COR-L47 (cell line): ENCODE data around the gene BMP6.

Source experiments
- DNase-seq: peaks from one replicate; lab custom pipeline; 2025; lab: John Stamatoyannopoulos, UW

BMP6 gene

GRCh38 chr6:7725849-7726415 lies at the start of gene BMP6:
Gene BMP6, plus strand, starts transcription at chr6:7726099. Its CDS starts 857 bp downstream, at chr6:7726956.
- DNase-seq, result peak; percentile 90

GRCh38 chr6:7677229-7677628 lies 48.7 kb upstream of the BMP6 start:
- DNase-seq, result no peak

- DNase-seq, result no peak
Observed at GRCh38 chr6:7680393-7681075, 45.4 kb upstream of the BMP6 start.

GRCh38 chr6:7681449-7681848 lies 44.5 kb upstream of the BMP6 start:
- DNase-seq, result no peak

- DNase-seq, result no peak
Observed at GRCh38 chr6:7684076-7684475, 41.8 kb upstream of the BMP6 start.

GRCh38 chr6:7684843-7685242 lies 41.1 kb upstream of the BMP6 start:
- peak; percentile 80 for DNase-seq

GRCh38 chr6:7685276-7685675 lies 40.6 kb upstream of the BMP6 start:
- no peak for DNase-seq

GRCh38 chr6:7687145-7688111 lies 38.5 kb upstream of the BMP6 start:
- DNase-seq, result no peak

- no peak for DNase-seq
Observed at GRCh38 chr6:7691021-7691420, 34.9 kb upstream of the BMP6 start.

- DNase-seq, result no peak
Observed at GRCh38 chr6:7691675-7692452, 34.0 kb upstream of the BMP6 start.

- no peak for DNase-seq
Observed at GRCh38 chr6:7692453-7692784, 33.5 kb upstream of the BMP6 start.

GRCh38 chr6:7693827-7694226 lies 32.1 kb upstream of the BMP6 start:
- DNase-seq, result no peak

- no peak for DNase-seq
Observed at GRCh38 chr6:7696061-7696460, 29.8 kb upstream of the BMP6 start.

GRCh38 chr6:7697432-7697819 lies 28.5 kb upstream of the BMP6 start:
- no peak for DNase-seq

- no peak for DNase-seq
Observed at GRCh38 chr6:7697820-7698623, 27.9 kb upstream of the BMP6 start.

- no peak for DNase-seq
Observed at GRCh38 chr6:7701212-7701834, 24.6 kb upstream of the BMP6 start.

- no peak for DNase-seq
Observed at GRCh38 chr6:7703148-7703680, 22.7 kb upstream of the BMP6 start.

- no peak for DNase-seq
Observed at GRCh38 chr6:7705483-7705882, 20.4 kb upstream of the BMP6 start.

GRCh38 chr6:7706269-7706668 lies 19.6 kb upstream of the BMP6 start:
- no peak for DNase-seq

- DNase-seq, result no peak
Observed at GRCh38 chr6:7707787-7708186, 18.1 kb upstream of the BMP6 start.
